Measurements from ENCODE around the gene ZNF23. TPM values are rescaled to one million over a fixed set of nuclear protein-coding genes. Genes with fewer than 3 reads are reported as not detected.

ZNF23 gene
- total RNA-seq, 4 donors from 2014 or later = 5.5 to 14.4 (median 11.0) TPM

DNA sequence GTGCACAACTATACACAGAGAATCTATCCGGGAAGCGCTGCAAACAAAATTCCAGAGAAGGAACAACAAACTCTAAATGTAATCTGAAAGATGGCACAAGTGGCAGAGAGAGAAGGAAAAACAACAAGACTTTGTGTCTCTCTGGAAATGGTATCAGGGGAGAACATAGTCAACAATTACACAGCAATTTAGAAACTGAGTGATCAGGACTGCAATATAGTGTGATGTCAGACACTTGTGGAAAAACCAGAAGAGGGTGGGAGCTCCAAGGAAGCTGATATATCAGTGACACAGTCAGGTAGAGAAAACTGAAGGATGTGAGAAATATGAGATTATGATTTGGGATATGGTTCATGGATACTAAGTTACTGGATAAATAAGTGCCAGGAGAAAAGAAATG is 18.9 kb upstream of the ZNF23 start:
- peaks cover 0 to 47% (median 3%) of the 10 kb centered on the region in 3 donors for H3K36me3 ChIP-seq
- H3K27ac ChIP-seq = no peak overlapping the region
- peaks cover 0 to 17% (median 4%) of the 10 kb centered on the region in 4 donors for H3K4me1 ChIP-seq
- H3K9me3 ChIP-seq = no peaks in the 10 kb centered on the region
- DNase-seq (ENCODE audit: low spot score in 2 of 2) = no peak
- WGBS, 2 donors = 94 to 95% methylated on average over 2 of the region's 2 CpGs
- TF ChIP-seq, protein P1, sequence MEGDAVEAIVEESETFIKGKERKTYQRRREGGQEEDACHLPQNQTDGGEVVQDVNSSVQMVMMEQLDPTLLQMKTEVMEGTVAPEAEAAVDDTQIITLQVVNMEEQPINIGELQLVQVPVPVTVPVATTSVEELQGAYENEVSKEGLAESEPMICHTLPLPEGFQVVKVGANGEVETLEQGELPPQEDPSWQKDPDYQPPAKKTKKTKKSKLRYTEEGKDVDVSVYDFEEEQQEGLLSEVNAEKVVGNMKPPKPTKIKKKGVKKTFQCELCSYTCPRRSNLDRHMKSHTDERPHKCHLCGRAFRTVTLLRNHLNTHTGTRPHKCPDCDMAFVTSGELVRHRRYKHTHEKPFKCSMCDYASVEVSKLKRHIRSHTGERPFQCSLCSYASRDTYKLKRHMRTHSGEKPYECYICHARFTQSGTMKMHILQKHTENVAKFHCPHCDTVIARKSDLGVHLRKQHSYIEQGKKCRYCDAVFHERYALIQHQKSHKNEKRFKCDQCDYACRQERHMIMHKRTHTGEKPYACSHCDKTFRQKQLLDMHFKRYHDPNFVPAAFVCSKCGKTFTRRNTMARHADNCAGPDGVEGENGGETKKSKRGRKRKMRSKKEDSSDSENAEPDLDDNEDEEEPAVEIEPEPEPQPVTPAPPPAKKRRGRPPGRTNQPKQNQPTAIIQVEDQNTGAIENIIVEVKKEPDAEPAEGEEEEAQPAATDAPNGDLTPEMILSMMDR (IDR thresholded peaks at IDR 0.05) = no peak
- TF ChIP-seq EP300 (IDR thresholded peaks at IDR 0.05) (no peak), POLR2A (IDR thresholded peaks at IDR 0.05) (no peak)
- no peak overlapping the region for H3K4me3 ChIP-seq
- H3K27me3 ChIP-seq = no peaks in the 10 kb centered on the region

DNA sequence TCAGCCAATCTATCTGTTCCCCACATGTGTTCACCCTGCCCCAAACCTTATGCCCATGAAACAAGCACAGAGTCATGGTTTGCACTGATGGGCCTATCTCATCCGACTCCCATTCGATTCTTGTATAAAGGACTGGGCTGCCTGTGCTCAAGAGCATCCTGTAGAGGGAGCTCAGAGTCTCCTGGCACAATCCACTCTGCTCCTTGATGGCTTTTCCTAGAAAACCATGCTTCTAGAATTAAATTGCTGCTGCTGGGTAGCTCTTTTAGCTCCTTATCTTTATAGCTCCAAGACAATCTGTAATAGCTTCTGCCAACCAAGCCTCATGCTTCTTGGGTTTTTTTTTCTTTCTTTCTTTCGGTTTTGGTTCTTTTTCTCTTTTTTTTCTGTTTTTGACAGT is 17.4 kb upstream of the ZNF23 start:
- H3K36me3 ChIP-seq = peaks cover 0 to 63% (median 13%) of the 10 kb centered on the region in 3 donors
- no peak overlapping the region for H3K27ac ChIP-seq
- H3K4me1 ChIP-seq = peaks cover 0 to 13% (median 2%) of the 10 kb centered on the region in 4 donors
- WGBS, 2 donors = 40 to 54% methylated on average over 3 of the region's 3 CpGs
- no peak overlapping the region for H3K4me3 ChIP-seq
- no peaks in the 10 kb centered on the region for H3K27me3 ChIP-seq
- TF ChIP-seq POLR2A (IDR thresholded peaks at IDR 0.05) (no peak), EP300 (IDR thresholded peaks at IDR 0.05) (no peak)
- TF ChIP-seq, protein P1 (IDR thresholded peaks at IDR 0.05) = no peak
- no peaks in the 10 kb centered on the region for H3K9me3 ChIP-seq
- DNase-seq (ENCODE audit: low spot score in 2 of 2) = no peak

DNA sequence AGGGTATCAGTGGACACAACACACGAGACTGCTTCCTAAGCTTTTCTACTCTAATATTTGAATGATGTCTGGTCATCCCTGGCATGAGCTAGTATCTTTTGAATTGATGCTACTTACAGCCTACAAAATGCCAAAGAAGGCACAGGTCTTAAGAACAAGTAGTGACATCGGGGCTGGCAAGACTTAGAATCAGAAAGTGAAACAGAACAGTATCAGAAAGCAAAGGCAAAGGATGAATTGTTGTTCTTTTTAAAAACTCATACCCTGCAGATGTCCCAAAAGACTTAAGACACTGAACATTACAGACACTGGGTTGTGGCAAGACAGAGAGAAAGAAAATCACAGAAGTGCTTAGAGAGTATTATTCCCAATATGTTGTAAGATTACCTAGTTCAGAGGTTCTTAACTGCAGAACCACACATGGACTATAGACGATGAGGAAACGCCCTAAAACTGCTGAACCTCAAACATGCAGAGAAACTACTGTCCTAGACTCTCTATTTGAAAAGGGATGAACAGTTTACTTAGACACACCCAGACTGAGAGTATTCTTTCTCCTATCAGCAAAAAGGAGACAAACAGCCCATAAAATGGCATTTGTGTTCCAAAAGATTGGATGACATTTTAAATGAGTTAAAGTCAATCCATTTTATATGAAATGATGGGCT is 14.5 kb upstream of the ZNF23 start:
- Histone ChIP-seq H3K27me3 (no peaks in the 10 kb centered on the region), H3K36me3 (peaks cover under 1 to 86% (median 13%) of the 10 kb centered on the region in 3 donors), H3K4me1 (peaks cover 0 to 3% (median 0%) of the 10 kb centered on the region in 4 donors), H3K4me3 (no peak overlapping the region), H3K9me3 (no peaks in the 10 kb centered on the region), H3K27ac (no peak overlapping the region)
- TF ChIP-seq, protein P1 (IDR thresholded peaks at IDR 0.05) = no peak
- no peak for TF ChIP-seq EP300 (IDR thresholded peaks at IDR 0.05)
- TF ChIP-seq POLR2A (IDR thresholded peaks at IDR 0.05) = no peak
- no peak for DNase-seq (ENCODE audit: low spot score in 2 of 2)
- WGBS, 2 donors = 92 to 93% methylated on average over 4 of the region's 4 CpGs

DNA sequence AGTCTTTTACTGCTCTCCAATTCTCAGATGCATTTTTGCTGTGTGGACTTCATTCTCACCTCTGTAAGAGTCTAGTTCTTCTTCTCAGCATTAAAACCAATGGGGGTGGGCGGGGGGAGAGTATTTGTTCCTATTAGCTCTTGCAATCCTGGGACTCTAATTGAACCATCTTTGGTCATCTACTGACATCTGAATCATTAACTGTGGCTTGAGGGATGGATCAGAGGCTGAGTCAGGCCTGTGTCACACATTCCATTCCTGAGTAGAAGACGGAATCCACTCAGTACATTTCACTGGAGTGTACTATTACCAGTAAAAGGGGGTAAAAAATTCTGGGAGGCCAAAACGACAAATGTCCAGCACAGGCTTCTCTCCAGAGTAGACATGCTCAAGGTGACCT is 12.8 kb upstream of the ZNF23 start:
- Histone ChIP-seq H3K27me3 (no peaks in the 10 kb centered on the region), H3K27ac (no peak overlapping the region), H3K4me3 (no peak overlapping the region), H3K4me1 (no peaks in the 10 kb centered on the region), H3K9me3 (no peaks in the 10 kb centered on the region), H3K36me3 (peaks cover 5 to 91% (median 13%) of the 10 kb centered on the region in 3 donors)
- no peak for DNase-seq (ENCODE audit: low spot score in 2 of 2)
- TF ChIP-seq EP300 (IDR thresholded peaks at IDR 0.05) (no peak), POLR2A (IDR thresholded peaks at IDR 0.05) (no peak)
- TF ChIP-seq, protein P1 (IDR thresholded peaks at IDR 0.05) = no peak
- WGBS, 2 donors = 80 to 85% methylated on average over 3 of the region's 3 CpGs

DNA sequence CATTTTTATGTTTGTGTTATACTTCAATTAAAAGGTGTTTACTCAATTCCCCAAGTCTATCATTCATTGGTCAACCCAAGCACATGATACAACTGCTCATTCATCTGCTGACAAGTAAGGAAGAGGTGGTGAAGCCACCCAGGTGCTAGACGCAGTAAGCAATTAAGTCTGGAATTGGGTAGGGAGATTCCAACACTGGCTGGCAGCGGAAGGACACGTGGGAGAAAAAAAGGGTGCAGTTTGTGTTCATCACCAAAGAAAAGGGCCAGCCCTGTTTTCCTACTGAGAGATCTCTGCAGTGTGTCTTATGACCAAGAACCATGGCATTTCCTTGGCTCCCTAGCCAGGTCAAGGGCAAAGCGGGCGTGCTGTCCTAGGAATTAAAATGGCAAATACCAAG is 11.8 kb upstream of the ZNF23 start:
- Histone ChIP-seq H3K4me3 (no peak overlapping the region), H3K36me3 (peaks cover 5 to 98% (median 13%) of the 10 kb centered on the region in 3 donors), H3K4me1 (no peaks in the 10 kb centered on the region), H3K27ac (no peak overlapping the region), H3K9me3 (no peaks in the 10 kb centered on the region), H3K27me3 (no peaks in the 10 kb centered on the region)
- TF ChIP-seq EP300 (IDR thresholded peaks at IDR 0.05) (no peak), POLR2A (IDR thresholded peaks at IDR 0.05) (no peak)
- TF ChIP-seq, protein P1 (IDR thresholded peaks at IDR 0.05) = no peak
- WGBS, 2 donors = 92 to 93% methylated on average over 5 of the region's 5 CpGs
- no peak for DNase-seq (ENCODE audit: low spot score in 2 of 2)
